DND-41 (cell line): Measurements from ENCODE around the gene CIB2.

Experiments used
- ATAC-seq: fragments of 200-7000 bp; cut with Tn5 transposase; 3 replicates; pipeline ENCODE4 v1.9.1; 2021; ENCODE audit warnings: low read depth; ENCODE audit not compliant: insufficient read depth
- DNase-seq: peaks from one replicate; pipeline ENCODE4 v3.0.0-alpha.2; 2020
- H2AFZ ChIP-seq: 2 replicates; pipeline ENCODE4 v1.6.0; 2012; ENCODE audit warnings: low read depth, low read length
- H3K27ac ChIP-seq: 2 replicates; pipeline ENCODE4 v1.5.1; 2012; ENCODE audit warnings: low read length, inconsistent platforms
- H3K27me3 ChIP-seq: fragments of 200-600 bp; sonication (generic); 2 replicates; pipeline ENCODE4 v1.6.0; 2012; ENCODE audit warnings: low read length, mild to moderate bottlenecking, inconsistent platforms; ENCODE audit not compliant: insufficient read depth, poor library complexity
- H3K36me3 ChIP-seq: 2 replicates; pipeline ENCODE4 v1.5.1; 2012; ENCODE audit warnings: low read length, inconsistent platforms; ENCODE audit not compliant: insufficient read depth
- H3K4me1 ChIP-seq: 2 replicates; pipeline ENCODE4 v1.5.1; 2012; ENCODE audit warnings: mild to moderate bottlenecking, low read length; ENCODE audit not compliant: insufficient read depth
- H3K4me2 ChIP-seq: 2 replicates; pipeline ENCODE4 v1.6.0; 2012; ENCODE audit warnings: mild to moderate bottlenecking, moderate library complexity, low read length, inconsistent platforms; ENCODE audit not compliant: insufficient read depth
- H3K4me3 ChIP-seq, 2 experiments: fragments of 200-600 bp in 1 of 2; shearing (Covaris generic) in 1 of 2; 2 replicates each; pipeline ENCODE4 v1.5.1; 2012 to 2016; ENCODE audit warnings: inconsistent platforms in 2 of 2, low read length in 2 of 2, mild to moderate bottlenecking in 2 of 2, low read depth in 1 of 2, moderate library complexity in 1 of 2
- H3K79me2 ChIP-seq: 2 replicates; pipeline ENCODE4 v1.6.0; 2012; ENCODE audit warnings: low read length, inconsistent platforms; ENCODE audit not compliant: insufficient read depth
- H3K9ac ChIP-seq: 2 replicates; pipeline ENCODE4 v1.6.0; 2012; ENCODE audit warnings: low read depth, mild to moderate bottlenecking, inconsistent platforms, low read length, moderate library complexity
- H3K9me3 ChIP-seq: 2 replicates; pipeline ENCODE4 v1.5.1; 2012; ENCODE audit warnings: low read length, moderate library complexity, mild to moderate bottlenecking, inconsistent platforms; ENCODE audit not compliant: insufficient read depth, severe bottlenecking
- H4K20me1 ChIP-seq: 2 replicates; pipeline ENCODE4 v1.6.0; 2012; ENCODE audit warnings: low read length; ENCODE audit not compliant: insufficient read depth
- CTCF ChIP-seq: IDR thresholded peaks from 2 replicates; pipeline ENCODE4 v1.5.1; 2012; ENCODE audit warnings: borderline replicate concordance, low read length, moderate library complexity, mild to moderate bottlenecking; ENCODE audit not compliant: poor library complexity, severe bottlenecking; ENCODE audit errors: extremely low read depth
- EZH2 ChIP-seq: IDR thresholded peaks from 3 replicates; pipeline ENCODE4 v1.6.1; 2012; ENCODE audit warnings: borderline replicate concordance, low read depth, mild to moderate bottlenecking, moderate library complexity, low read length, inconsistent platforms; ENCODE audit not compliant: severe bottlenecking

Gene CIB2

GRCh38 chr15:78064544-78064943, 66.7 kb downstream of the CIB2 start:
- Histone ChIP-seq H3K9me3 (no peaks in the 10 kb centered on the region), H3K27me3 (no peaks in the 10 kb centered on the region), H3K9ac (no peak overlapping the region), H3K79me2 (peaks cover 100% of the 10 kb centered on the region), H3K4me2 (no peak overlapping the region), H2AFZ (no peak overlapping the region), H3K36me3 (peaks cover 4% of the 10 kb centered on the region; the same call in 1 of the 2 replicates), H3K4me1 (peaks cover 59% of the 10 kb centered on the region), H3K4me3 (no peak overlapping the region), H3K27ac (no peak overlapping the region), H4K20me1 (peaks cover 29% of the 10 kb centered on the region)
- ATAC-seq (no peak), DNase-seq (no peak)
- no peak for TF ChIP-seq CTCF
- TF ChIP-seq EZH2: no peak

- ATAC-seq (no peak), DNase-seq (no peak)
- H2AFZ ChIP-seq: no peak overlapping the region
- peaks cover 35% of the 10 kb centered on the region for H4K20me1 ChIP-seq
- TF ChIP-seq CTCF (no peak), EZH2 (no peak)
- H3K27ac ChIP-seq: no peak overlapping the region
- peaks cover 2% of the 10 kb centered on the region; the same call in 1 of the 2 replicates for H3K36me3 ChIP-seq
- peaks cover 100% of the 10 kb centered on the region for H3K79me2 ChIP-seq
- H3K27me3 ChIP-seq: no peaks in the 10 kb centered on the region
- no peak overlapping the region for H3K4me2 ChIP-seq
- no peak overlapping the region for H3K9ac ChIP-seq
- H3K4me1 ChIP-seq: peaks cover 59% of the 10 kb centered on the region
- H3K4me3 ChIP-seq: no peak overlapping the region
- H3K9me3 ChIP-seq: no peaks in the 10 kb centered on the region
These were observed 67.3 kb downstream of the CIB2 start for GRCh38 chr15:78063970-78064385.

- Histone ChIP-seq H3K27ac (peak overlapping the region; percentile 15; the same call in 1 of the 2 replicates), H3K36me3 (peaks cover 2% of the 10 kb centered on the region; the same call in 1 of the 2 replicates), H3K4me3 (no peak overlapping the region), H3K79me2 (peaks cover 100% of the 10 kb centered on the region), H2AFZ (no peak overlapping the region), H3K4me1 (peaks cover 58% of the 10 kb centered on the region), H3K9me3 (no peaks in the 10 kb centered on the region), H3K4me2 (peak overlapping the region; percentile 66), H4K20me1 (peaks cover 35% of the 10 kb centered on the region), H3K27me3 (no peaks in the 10 kb centered on the region), H3K9ac (no peak overlapping the region)
- DNase-seq (no peak), ATAC-seq (no peak)
- TF ChIP-seq CTCF (no peak), EZH2 (no peak)
These were observed 68.0 kb downstream of the CIB2 start for GRCh38 chr15:78063217-78063616.

- H3K4me2 ChIP-seq: peak overlapping the region; percentile 66
- H3K36me3 ChIP-seq: peaks cover 2% of the 10 kb centered on the region; the same call in 1 of the 2 replicates
- no peaks in the 10 kb centered on the region for H3K27me3 ChIP-seq
- H3K27ac ChIP-seq: peak overlapping the region; percentile 78
- H4K20me1 ChIP-seq: peaks cover 27% of the 10 kb centered on the region
- DNase-seq: peak; percentile 70
- peaks cover 68% of the 10 kb centered on the region for H3K4me1 ChIP-seq
- peak overlapping the region; percentile 30; the same call in 1 of the 2 replicates for H2AFZ ChIP-seq
- no peaks in the 10 kb centered on the region for H3K9me3 ChIP-seq
- H3K4me3 ChIP-seq: peak overlapping the region in 1 of 2 experiments; percentile 51; a peak in 2 of 4 replicates
- TF ChIP-seq CTCF (no peak), EZH2 (no peak)
- peak overlapping the region; percentile 41 for H3K9ac ChIP-seq
- ATAC-seq: peak; percentile 91
- peaks cover 99% of the 10 kb centered on the region for H3K79me2 ChIP-seq
These were observed 69.2 kb downstream of the CIB2 start for GRCh38 chr15:78061963-78062427.
